Measurements from ENCODE around the gene STIM2.
A peak's percentile ranks its signal among the peaks of the same experiment; 100 is the strongest.
"Not testable (repeated sequence)": the region's sequence is repeated elsewhere in the genome, so short reads cannot be mapped to it uniquely, and the experiment has no call there.

The STIM2 gene

DNA sequence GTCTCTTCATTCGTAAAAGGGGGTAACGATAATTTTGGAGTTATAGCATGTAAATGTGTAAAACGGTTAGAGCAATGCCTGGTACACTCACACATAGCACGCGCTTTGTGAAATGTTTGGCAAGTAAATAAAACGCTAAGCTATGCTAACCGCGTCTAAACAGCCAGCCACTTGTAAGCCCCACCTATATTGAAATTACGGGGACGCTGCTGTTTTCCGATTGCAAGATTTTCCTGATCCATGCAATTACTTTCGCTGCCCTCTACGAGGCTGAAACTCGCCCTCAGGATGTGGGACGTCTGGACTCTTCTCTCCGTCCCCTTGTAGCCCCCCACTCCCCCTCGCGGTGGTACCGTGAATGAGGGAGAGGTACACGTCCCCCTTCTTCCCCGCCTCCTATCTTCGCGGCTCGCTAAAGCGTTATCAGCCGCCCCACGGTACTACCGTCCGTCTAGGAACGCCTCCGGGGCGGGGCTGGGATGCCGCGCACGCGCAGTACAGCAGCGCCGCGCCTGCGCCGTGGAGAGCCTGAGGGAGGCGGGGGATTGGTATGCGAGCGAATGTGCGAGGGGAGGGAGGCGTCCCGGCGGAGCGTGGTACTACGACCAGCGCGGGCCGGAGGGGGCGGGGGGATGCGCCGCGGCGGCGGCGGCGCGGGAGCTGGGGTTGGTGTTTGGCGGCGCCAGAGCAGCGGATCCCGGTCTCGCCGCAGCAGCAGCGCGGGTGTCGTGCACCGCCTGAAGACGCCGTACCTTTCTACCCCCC lies at the start of gene STIM2:
STIM2 (plus strand) TSS at position 685 of the 765 bp plus-strand sequence.
- Mint-ChIP-seq H3K9me3 (no peaks in the 10 kb centered on the region), H3K27me3 (no peaks in the 10 kb centered on the region), H3K4me3 (peak within 1 kb of the TSS; percentile 92), H3K4me1 (ENCODE audit: low read depth) (peaks cover 60% of the 10 kb centered on the region), H3K36me3 (ENCODE audit: low read depth) (no peaks in the 10 kb centered on the region), H3K27ac (peak within 1 kb of the TSS; percentile 94)

DNA sequence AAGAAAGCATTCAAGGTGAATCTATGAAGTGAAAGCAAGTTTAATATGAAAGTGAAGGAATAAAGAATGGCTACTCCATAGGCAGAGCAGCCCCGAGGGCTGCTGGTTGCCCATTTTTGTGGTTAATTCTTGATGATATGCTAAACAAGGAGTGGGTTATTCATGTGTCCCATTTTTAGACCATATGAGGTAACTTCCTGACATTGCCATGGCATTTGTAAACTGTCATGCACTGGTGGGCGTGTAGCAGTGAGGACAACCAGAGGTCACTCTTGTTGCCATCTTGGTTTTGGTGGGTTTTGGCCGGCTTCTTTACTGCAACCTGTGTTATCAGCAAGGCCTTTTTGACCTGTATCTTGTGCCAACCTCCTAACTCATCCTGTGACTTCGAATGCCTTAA lies 49.1 kb upstream of the STIM2 start:
- not testable (repeated sequence) for H3K4me3 Mint-ChIP-seq; H3K9me3 Mint-ChIP-seq; H3K36me3 Mint-ChIP-seq (ENCODE audit: low read depth); H3K27me3 Mint-ChIP-seq; H3K27ac Mint-ChIP-seq
- H3K4me1 Mint-ChIP-seq (ENCODE audit: low read depth): peaks cover 23% of the 10 kb centered on the region

DNA sequence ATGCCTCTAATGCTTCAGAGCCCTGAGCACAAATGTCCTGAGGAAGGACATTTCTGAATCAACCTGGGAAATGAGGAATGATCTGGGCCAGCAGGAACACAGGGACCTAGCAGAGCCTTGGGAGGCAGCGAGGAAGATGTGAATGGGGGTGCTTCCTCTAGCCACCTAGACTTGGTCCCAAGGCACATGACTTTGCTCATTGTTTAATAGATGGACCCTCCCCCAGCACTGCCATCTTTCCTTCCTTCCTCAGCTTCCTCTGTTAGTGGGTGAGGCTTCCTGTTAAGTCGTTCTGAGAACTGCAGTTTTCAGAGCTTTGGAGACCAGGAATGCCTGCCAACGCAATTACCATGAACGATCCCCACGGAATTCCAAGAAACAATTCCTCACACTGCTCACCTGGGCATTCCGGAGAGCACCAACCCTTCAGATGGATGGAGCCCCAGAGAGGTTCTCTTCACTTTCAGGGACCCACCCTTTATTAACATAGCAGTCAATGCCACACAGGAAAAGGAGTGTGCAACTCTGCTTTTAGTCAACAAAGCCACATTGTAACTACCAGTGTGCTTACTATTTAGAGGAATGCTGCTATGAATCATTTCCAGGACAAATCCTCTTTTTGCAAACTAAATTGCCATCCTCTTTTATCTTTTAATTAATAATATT lies 48.5 kb upstream of the STIM2 start:
- H3K4me1 Mint-ChIP-seq (ENCODE audit: low read depth): peaks cover 21% of the 10 kb centered on the region
- peaks cover 5% of the 10 kb centered on the region for H3K9me3 Mint-ChIP-seq
- no peak overlapping the region for H3K4me3 Mint-ChIP-seq

DNA sequence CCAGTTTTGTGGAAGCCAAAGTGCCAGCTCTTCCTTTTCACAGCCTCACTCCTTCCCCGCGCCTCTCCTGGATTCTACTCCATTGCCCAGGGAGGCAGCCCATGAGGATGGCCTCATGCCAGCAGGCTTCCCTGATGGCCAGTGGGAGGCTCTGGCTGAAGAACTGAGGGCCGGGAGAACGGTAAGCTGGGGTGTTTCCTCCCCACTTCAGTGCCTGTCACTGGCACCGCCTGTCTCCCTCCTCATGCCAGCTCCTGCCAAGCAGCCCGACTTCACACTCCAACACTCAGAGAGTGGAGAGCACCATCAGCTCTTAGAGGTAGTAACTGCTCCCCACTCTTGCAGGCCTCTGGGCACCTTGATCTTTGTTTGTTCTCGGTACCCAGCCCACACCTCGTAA lies 46.9 kb upstream of the STIM2 start:
- H3K27ac Mint-ChIP-seq: no peak overlapping the region
- no peak overlapping the region for H3K4me3 Mint-ChIP-seq

More for the DNA sequence above, 48.5 kb upstream of the STIM2 start:
- no peak overlapping the region for H3K27ac Mint-ChIP-seq
- H3K36me3 Mint-ChIP-seq (ENCODE audit: low read depth): no peaks in the 10 kb centered on the region
- no peaks in the 10 kb centered on the region for H3K27me3 Mint-ChIP-seq

DNA sequence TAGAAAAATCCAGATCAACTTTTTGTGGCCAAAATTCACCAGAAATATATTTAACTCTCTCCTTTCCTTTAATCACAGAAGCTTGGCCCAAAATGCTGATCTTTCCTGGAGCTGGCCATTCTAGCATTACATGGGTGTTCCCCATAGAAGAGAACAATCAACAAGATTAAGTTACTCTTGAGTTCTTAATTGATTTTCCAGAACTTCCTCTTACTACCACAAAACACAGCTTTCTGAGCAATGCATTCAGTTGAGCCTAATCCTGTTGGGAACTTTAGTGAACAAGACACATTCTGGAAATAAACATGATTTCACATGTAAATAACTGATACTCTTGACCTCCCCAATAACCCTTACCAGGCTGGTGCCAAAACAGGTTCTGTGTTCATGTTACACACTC lies 45.4 kb upstream of the STIM2 start:
- Mint-ChIP-seq H3K9me3 (peaks cover 5% of the 10 kb centered on the region), H3K27ac (no peak overlapping the region), H3K27me3 (no peaks in the 10 kb centered on the region), H3K4me3 (no peak overlapping the region), H3K36me3 (ENCODE audit: low read depth) (no peaks in the 10 kb centered on the region), H3K4me1 (ENCODE audit: low read depth) (peaks cover 31% of the 10 kb centered on the region)

More for the DNA sequence above, 46.9 kb upstream of the STIM2 start:
- peaks cover 20% of the 10 kb centered on the region for H3K4me1 Mint-ChIP-seq (ENCODE audit: low read depth)
- no peaks in the 10 kb centered on the region for H3K36me3 Mint-ChIP-seq (ENCODE audit: low read depth)
- no peaks in the 10 kb centered on the region for H3K27me3 Mint-ChIP-seq
- H3K9me3 Mint-ChIP-seq: peaks cover 5% of the 10 kb centered on the region

DNA sequence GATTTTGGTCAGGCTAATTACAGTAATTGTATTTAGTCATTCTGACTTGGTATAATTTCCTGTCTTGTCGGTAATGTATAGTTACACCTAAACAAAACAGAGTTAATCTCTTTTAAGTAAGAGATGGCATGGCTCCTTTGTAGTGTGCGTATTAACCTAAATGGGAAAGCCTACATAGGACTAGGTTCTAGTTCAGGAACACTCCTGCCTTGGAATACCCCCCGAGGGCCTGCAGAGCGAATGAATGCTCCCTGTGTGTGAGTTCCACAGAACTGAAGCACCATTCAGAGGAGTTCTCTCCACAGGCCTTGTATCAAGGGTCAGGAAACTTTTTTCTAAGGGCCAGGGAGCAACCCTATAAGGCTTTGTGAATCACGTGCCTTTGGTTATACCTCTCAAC lies 44.9 kb upstream of the STIM2 start:
- H3K9me3 Mint-ChIP-seq: peaks cover 6% of the 10 kb centered on the region
- peaks cover 31% of the 10 kb centered on the region for H3K4me1 Mint-ChIP-seq (ENCODE audit: low read depth)
- no peak overlapping the region for H3K27ac Mint-ChIP-seq
- H3K27me3 Mint-ChIP-seq: no peaks in the 10 kb centered on the region
- H3K36me3 Mint-ChIP-seq (ENCODE audit: low read depth): no peaks in the 10 kb centered on the region
- H3K4me3 Mint-ChIP-seq: no peak overlapping the region

DNA sequence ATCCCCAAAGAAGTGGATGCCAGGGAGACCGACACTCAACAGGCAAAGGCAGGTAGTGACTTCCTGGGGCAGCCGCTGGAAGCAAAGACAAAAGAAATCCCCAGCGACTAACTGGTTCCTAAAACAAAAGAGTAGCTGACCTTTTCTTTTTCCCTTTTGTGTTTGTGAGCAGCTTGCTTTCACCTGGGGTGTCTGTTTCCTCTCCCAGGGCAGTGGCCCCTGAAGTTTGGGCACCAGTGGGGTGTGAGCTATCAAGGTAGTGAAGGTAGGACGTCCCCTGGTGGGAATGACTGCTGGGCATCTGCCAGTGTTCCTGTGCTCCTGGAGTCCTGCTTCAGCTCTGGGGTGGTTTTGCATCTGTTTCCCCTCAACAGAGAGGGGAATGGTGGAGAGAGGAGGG lies 41.6 kb upstream of the STIM2 start:
- Mint-ChIP-seq H3K4me1 (ENCODE audit: low read depth) (peaks cover 36% of the 10 kb centered on the region), H3K27me3 (no peaks in the 10 kb centered on the region), H3K27ac (no peak overlapping the region)

DNA sequence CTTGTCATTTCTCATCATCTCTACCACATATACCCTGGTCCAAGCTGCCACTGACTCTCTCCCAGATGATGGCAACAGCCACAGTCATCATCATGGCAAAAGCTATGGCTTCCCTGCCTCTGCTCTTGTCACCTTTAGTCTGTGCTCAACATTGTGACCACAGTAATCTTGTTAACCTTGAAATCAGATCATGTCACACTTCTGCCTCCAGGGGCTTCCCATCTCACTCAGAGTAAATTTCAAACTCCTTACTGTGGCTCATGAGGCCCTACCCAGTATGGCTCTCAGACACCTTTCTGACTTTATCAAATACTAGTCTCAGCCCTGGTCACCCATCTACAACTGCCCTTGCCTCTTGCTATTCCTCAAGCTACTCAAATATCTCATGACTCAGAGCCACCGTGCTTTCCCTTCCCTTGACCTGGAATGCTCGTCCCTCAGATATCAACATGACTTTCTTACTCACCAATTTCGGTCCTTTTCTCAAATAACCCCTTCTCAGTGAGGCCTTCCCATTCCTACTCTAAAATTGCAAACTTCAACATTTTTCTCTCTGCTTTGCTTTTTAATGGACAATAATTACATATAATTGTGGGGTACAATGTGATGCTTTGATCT lies 41.1 kb upstream of the STIM2 start:
- H3K4me1 Mint-ChIP-seq (ENCODE audit: low read depth): peaks cover 36% of the 10 kb centered on the region
- peaks cover 7% of the 10 kb centered on the region for H3K36me3 Mint-ChIP-seq (ENCODE audit: low read depth)
- no peak overlapping the region for H3K4me3 Mint-ChIP-seq
- H3K27me3 Mint-ChIP-seq: no peaks in the 10 kb centered on the region
- peak overlapping the region; percentile 4 for H3K27ac Mint-ChIP-seq
- H3K9me3 Mint-ChIP-seq: peaks cover 17% of the 10 kb centered on the region

More for the DNA sequence above, 41.6 kb upstream of the STIM2 start:
- Mint-ChIP-seq H3K9me3 (peaks cover 17% of the 10 kb centered on the region), H3K4me3 (no peak overlapping the region), H3K36me3 (ENCODE audit: low read depth) (peaks cover 7% of the 10 kb centered on the region)

DNA sequence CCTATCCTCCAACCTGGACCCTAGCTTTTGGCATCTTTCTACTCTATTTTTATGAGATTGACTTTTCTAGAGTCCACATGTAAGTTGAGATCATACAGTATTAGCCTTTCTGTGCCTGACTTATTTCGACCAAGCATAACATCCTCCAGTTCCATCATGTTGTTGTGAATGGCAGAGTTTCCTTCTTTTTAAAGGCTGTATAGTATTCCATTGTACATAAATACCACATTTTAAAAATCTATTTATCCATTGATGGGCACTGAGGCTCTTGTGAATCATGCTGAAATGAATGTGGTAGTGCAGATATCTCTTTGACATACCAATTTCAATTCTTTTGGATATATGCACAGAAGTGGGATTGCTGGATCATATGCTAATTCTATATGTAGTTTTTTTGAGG lies 40.3 kb upstream of the STIM2 start:
- Mint-ChIP-seq H3K4me3 (no peak overlapping the region), H3K4me1 (ENCODE audit: low read depth) (peaks cover 36% of the 10 kb centered on the region), H3K36me3 (ENCODE audit: low read depth) (peaks cover 7% of the 10 kb centered on the region), H3K27me3 (no peaks in the 10 kb centered on the region), H3K9me3 (peaks cover 17% of the 10 kb centered on the region), H3K27ac (no peak overlapping the region)

DNA sequence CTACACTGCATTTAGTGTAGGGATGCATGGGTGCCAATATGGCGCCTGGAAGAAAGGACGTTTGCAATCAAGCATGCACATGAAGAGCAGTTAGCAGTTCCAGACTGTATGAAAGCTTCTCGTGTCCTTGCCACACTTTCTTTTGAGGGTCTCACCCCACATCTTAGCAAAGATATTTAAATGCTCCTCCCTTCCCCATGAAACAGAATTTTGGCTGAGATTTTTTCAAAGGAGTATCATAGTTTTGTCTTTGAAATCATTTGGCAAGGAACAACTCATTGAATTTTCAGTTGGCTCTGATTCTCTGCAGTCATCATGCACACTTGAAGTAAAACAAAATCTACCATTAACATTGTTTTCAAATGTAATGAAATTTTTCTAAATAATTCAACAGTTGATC lies 39.6 kb upstream of the STIM2 start:
- Mint-ChIP-seq H3K27me3 (no peaks in the 10 kb centered on the region), H3K4me3 (no peak overlapping the region), H3K4me1 (ENCODE audit: low read depth) (peaks cover 36% of the 10 kb centered on the region), H3K27ac (no peak overlapping the region), H3K9me3 (peaks cover 17% of the 10 kb centered on the region), H3K36me3 (ENCODE audit: low read depth) (peaks cover 7% of the 10 kb centered on the region)

DNA sequence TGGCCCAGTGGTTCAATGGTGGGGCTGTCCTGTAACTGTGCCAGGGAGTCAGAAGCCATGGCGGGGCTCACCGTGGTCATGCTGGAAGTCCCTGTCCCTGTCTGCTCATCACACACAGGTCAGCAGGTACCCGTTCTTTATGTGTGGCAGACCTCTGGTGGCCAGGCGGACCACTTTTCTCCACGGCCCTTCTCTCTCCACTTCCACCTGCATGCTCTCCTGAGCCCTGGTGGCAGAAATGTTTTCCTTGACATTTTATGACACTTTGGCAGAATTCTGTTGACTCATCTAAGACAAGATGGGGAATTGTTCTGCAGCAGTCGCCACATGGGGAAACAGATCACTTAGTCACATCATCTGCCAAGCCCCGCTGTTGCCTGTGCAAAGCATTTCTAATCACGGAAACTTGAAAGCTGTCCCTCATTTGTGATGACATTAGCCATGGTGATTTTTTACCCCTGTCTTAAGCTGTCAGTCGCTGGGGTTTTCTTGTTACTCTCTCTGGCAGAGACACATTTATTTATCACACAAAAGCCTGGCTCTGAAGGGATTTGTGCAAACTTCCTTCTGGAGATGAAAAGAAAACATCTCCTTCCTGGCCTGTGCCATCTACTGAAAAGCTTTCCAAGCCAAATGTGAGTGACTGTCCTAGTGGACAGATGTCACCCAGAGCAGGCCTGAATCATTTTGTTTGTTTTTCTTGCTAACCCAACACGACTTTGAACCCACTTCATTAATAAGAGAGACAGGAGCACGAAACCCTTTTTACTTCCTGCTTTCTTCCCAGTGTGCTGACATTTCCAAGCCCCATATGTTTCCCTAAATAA lies 38.8 kb upstream of the STIM2 start:
- Mint-ChIP-seq H3K27me3 (no peaks in the 10 kb centered on the region), H3K4me1 (ENCODE audit: low read depth) (peaks cover 41% of the 10 kb centered on the region), H3K36me3 (ENCODE audit: low read depth) (peaks cover 7% of the 10 kb centered on the region), H3K27ac (no peak overlapping the region), H3K4me3 (no peak overlapping the region), H3K9me3 (peaks cover 17% of the 10 kb centered on the region)

DNA sequence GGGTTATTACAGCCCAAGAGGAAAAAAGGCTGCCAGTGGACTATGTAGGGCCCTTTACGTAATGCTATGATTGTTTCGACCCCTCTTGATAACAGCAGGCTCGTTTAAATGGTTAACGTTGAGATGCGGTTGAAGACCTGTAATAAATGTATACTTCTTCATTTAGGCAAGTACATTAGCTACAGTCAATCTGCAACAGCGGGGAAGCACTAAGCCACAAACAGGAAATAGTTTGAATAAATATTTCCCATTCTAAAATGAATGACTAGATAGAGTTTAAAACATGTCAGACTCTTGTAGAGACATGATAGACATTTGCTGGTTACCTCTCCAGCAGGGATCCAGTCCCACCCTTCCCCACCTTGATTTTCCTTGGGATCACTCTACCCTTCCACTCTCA lies 38.1 kb upstream of the STIM2 start:
- Mint-ChIP-seq H3K4me3 (peak overlapping the region; percentile 20), H3K27me3 (no peaks in the 10 kb centered on the region), H3K27ac (peak overlapping the region; percentile 61), H3K36me3 (ENCODE audit: low read depth) (peaks cover 7% of the 10 kb centered on the region), H3K9me3 (peaks cover 17% of the 10 kb centered on the region), H3K4me1 (ENCODE audit: low read depth) (peaks cover 44% of the 10 kb centered on the region)

DNA sequence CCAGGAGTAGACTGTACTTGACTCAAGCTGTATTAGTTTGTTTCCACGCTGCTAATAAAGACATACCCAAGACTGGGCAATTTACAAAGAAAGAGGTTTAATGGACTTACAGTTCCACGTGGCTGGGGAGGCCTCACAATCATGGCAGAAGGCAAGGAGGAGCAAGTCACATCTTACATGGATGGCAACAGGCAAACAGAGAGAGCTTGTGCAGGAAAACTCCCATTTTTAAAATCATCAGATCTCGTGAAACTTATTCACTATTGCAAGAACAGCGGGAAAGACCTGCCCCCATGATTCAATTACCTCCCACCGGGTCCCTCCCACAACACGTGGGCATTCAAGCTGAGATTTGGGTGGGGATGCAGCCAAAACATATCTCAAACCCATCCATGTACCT lies 37.7 kb upstream of the STIM2 start:
- Mint-ChIP-seq H3K9me3 (peaks cover 17% of the 10 kb centered on the region), H3K4me1 (ENCODE audit: low read depth) (peaks cover 44% of the 10 kb centered on the region), H3K4me3 (peak overlapping the region; percentile 20), H3K27ac (peak overlapping the region; percentile 61)
- not testable (repeated sequence) for H3K27me3 Mint-ChIP-seq; H3K36me3 Mint-ChIP-seq (ENCODE audit: low read depth)

DNA sequence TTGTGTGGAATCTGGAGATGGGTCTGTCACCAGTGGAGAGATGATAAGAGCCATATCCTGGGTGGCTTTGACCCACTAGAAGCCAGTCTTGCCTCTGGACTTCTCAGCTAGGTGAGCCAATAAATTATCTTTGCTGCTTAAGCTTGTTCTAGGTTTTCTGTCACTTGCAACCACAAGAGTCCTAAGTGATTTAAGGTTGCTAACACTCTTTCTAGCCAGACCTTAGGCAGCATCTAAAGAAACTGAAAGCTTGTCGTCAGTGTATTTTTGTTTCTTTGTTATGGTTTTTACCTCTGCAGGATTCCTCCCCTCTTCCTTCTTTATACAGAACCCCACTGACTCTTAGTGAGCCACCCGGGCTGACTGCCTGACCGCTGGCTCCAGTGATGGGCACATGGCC lies 37.1 kb upstream of the STIM2 start:
- H3K27me3 Mint-ChIP-seq: no peaks in the 10 kb centered on the region
- H3K9me3 Mint-ChIP-seq: peaks cover 17% of the 10 kb centered on the region
- H3K4me3 Mint-ChIP-seq: no peak overlapping the region
- peak overlapping the region; percentile 19 for H3K27ac Mint-ChIP-seq
- H3K4me1 Mint-ChIP-seq (ENCODE audit: low read depth): peaks cover 42% of the 10 kb centered on the region
- peaks cover 7% of the 10 kb centered on the region for H3K36me3 Mint-ChIP-seq (ENCODE audit: low read depth)

DNA sequence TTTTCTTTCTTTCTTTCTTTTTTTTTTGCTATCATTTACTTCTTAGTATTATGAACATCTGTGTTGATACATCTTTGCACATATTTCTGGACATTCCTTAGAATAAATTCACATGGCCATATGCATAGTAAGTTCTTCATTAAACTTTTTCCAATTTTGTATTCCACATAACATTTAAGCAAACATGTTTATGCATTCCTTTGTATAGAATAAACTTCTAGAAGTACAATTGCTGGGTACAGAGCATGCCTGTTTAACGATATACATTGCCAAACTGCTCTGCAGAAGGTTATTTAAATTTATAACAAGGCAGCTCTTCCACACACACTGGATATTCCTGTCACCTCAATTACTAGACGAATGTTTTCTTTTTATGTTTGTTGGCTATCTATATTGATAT lies 36.0 kb upstream of the STIM2 start:
- peak overlapping the region; percentile 40 for H3K27ac Mint-ChIP-seq
- H3K4me1 Mint-ChIP-seq (ENCODE audit: low read depth): peaks cover 31% of the 10 kb centered on the region
- H3K27me3 Mint-ChIP-seq: no peaks in the 10 kb centered on the region
- H3K4me3 Mint-ChIP-seq: no peak overlapping the region
- H3K9me3 Mint-ChIP-seq: peaks cover 17% of the 10 kb centered on the region
- H3K36me3 Mint-ChIP-seq (ENCODE audit: low read depth): peaks cover 7% of the 10 kb centered on the region
